Ishikawa (cell line): ENCODE results near the gene PYGL.

Experiments used
- CEBPB ChIP-seq: IDR thresholded peaks from 2 replicates; pipeline ENCODE4 v1.6.1; 2012
- CREB1 ChIP-seq: IDR thresholded peaks from 2 replicates; pipeline ENCODE4 v1.6.1; 2012; ENCODE audit warnings: low read depth
- EGR1 ChIP-seq: IDR thresholded peaks from 2 replicates; pipeline ENCODE4 v1.6.1; 2012
- EP300 ChIP-seq: IDR thresholded peaks from 2 replicates; pipeline ENCODE4 v1.6.1; 2012; ENCODE audit warnings: borderline replicate concordance
- FOXM1 ChIP-seq: IDR thresholded peaks from 2 replicates; pipeline ENCODE4 v1.6.1; 2012; ENCODE audit warnings: low read depth, borderline replicate concordance
- MAX ChIP-seq: IDR thresholded peaks from 2 replicates; pipeline ENCODE4 v1.6.1; 2012
- NFIC ChIP-seq: IDR thresholded peaks from 2 replicates; pipeline ENCODE4 v1.6.1; 2012
- RAD21 ChIP-seq: IDR thresholded peaks from 2 replicates; pipeline ENCODE4 v1.6.1; 2012; ENCODE audit warnings: low read depth
- TAF1 ChIP-seq: IDR thresholded peaks from 2 replicates; pipeline ENCODE4 v1.6.1; 2012; ENCODE audit warnings: low read depth, mild to moderate bottlenecking
- TEAD4 ChIP-seq: IDR thresholded peaks from 2 replicates; pipeline ENCODE4 v1.6.1; 2012
- USF1 ChIP-seq: IDR thresholded peaks from 2 replicates; pipeline ENCODE4 v1.6.1; 2012
- YY1 ChIP-seq: IDR thresholded peaks from 2 replicates; pipeline ENCODE4 v1.6.1; 2012; ENCODE audit warnings: low read depth
- ZBTB7A ChIP-seq: IDR thresholded peaks from 2 replicates; pipeline ENCODE4 v1.6.1; 2012; ENCODE audit warnings: low read depth

GRCh38 chr14:50936882-50937281 lies 7.4 kb downstream of the PYGL start:
- TF ChIP-seq YY1 = no peak
- TF ChIP-seq MAX = no peak
- no peak for TF ChIP-seq RAD21
- TF ChIP-seq TAF1 = no peak
- TF ChIP-seq EP300 = no peak
- no peak for TF ChIP-seq USF1
- TF ChIP-seq EGR1 = no peak
- no peak for TF ChIP-seq TEAD4
- no peak for TF ChIP-seq CEBPB
- no peak for TF ChIP-seq NFIC
- TF ChIP-seq FOXM1 = no peak
- no peak for TF ChIP-seq CREB1
- no peak for TF ChIP-seq ZBTB7A
